Fibroblast of mammary gland (primary cell): ENCODE results near the gene MSI2.

Experiments used
- DNase-seq: peaks from one replicate; pipeline ENCODE4 v3.0.0-alpha.2; 2010; ENCODE audit warnings: low read depth
- H3K4me3 ChIP-seq: 2 replicates; pipeline ENCODE4 v1.5.1; 2011; ENCODE audit warnings: low read depth, mild to moderate bottlenecking, low read length, moderate library complexity; ENCODE audit not compliant: control insufficient read depth
- CTCF ChIP-seq: conservative IDR thresholded peaks from 2 replicates; pipeline ENCODE4 v1.5.1; 2011; ENCODE audit warnings: low read depth, low read length, inconsistent platforms; ENCODE audit not compliant: control insufficient read depth, insufficient read depth

Gene MSI2

DNA sequence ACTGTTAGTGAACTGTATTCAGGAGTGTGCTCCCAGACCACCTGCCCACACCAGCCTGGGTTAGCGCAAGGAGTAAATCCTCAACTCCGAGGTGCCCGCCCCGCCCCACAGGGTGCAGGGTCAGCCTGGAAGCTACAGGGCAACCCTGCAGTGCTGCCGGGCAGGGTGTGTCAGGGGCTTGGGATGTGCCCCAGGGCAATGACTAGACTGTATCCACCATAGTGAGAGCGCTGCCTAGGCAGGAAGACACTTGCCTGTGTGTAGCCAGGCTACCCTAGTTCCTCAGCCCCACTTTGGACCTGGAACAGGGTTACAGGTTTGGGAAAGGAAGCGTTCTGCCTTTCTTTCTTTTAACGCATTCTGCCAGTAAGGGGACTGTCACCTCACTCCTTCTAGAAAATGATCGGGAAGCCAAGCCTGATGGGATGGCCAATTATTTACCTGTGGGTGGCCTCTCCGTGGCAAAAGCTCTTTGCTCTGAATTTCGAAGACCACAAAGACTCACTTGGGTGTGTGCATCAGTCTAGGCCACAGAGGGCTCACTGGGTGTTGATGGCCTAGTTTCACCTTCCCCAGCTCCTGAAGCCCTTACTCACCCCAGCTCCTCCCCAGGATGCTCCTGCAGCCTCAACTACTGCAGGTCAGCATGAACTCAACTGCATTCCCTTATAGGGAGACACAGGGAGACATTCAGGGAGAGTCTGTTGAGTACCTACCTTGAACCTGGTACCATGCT, 397.9 kb downstream of the MSI2 start:
- DNase-seq: no peak
- TF ChIP-seq CTCF: no peak
- no peak overlapping the region for H3K4me3 ChIP-seq

- H3K4me3 ChIP-seq: no peak overlapping the region
- no peak for TF ChIP-seq CTCF
- DNase-seq: no peak
Observed at GRCh38 chr17:57655553-57655952, 399.2 kb downstream of the MSI2 start.

DNA sequence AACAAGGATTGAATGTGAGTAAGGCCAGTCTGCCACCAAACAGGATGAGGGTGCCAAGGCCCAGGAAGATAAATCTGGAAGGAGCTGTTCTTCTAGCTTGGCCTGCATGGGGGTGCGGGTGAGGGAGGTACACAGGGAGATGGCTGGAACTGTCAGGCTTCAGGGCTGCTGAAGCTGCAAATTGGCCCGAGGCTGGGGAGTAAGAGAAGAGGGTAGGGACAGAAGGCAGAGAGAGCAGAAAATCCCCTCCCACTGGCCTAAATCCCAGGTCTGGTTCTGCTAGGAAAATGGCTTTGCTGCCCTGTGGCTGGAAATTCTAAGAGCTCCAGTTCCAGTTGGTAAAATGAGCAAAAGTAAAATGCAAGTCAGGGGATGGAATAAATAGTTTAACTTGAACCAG, 400.9 kb downstream of the MSI2 start:
- DNase-seq: no peak
- no peak overlapping the region for H3K4me3 ChIP-seq
- no peak for TF ChIP-seq CTCF

DNA sequence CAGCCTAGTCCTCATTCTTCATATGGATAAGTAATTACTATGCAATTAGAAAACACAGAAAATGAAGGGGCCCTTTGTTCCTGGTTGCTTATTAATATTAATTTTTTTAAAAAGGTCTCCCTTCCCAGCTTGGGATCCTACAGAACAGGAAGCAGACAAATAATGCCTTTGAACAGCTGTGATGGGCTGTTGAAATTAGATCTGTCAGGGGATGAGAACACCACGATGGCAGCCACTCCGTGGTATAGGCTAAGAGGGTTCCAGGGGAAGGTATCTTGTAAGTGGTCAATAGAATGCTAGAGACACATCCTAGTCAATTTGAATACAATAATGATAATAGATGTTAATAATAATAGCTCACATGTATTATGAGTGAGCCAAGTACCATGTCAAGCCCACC, 405.7 kb downstream of the MSI2 start:
- no peak for TF ChIP-seq CTCF

DNA sequence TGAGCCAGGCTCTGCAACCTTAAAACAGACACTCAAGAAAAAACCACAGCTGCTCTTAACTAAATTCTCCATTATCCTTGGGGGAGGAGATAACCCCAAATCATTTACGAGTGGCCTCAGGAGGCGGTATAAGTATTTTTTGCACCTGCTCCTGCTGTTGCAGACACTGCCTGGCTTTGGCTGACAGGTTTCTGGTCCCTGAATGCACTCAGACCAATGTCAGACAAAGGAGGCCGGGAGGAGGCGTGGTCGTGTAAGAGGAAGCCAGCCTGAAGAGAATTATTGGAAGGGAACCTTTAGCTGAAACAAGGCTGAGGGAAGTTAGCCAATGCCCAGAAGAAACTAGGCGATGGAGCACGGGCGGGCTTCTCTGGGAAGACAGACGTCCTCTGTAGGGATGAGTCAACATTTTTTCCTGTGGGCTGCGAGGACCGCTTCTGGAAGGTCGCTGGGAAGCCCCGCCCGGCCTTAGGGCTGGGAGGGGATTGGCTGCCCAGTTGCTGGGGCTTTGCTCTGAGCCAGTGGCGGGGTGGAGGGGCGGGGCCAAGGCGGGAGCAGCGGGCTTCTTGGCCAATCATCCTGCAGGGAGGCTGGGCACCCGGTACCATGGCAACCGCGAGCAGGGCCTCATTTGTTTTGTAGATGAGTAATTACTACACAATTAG, 406.5 kb downstream of the MSI2 start:
- peak; percentile 98 for DNase-seq
- H3K4me3 ChIP-seq: peak overlapping the region; percentile 6
- no peak for TF ChIP-seq CTCF

More for the DNA sequence above, 405.7 kb downstream of the MSI2 start:
- H3K4me3 ChIP-seq: no peak overlapping the region
- DNase-seq: no peak

GRCh38 chr17:57663326-57664070, 407.2 kb downstream of the MSI2 start:
- DNase-seq: peak; percentile 11
- TF ChIP-seq CTCF: no peak
- H3K4me3 ChIP-seq: no peak overlapping the region
